Measurements from ENCODE around the gene OVCA2. TPM values are rescaled to one million over a fixed set of nuclear protein-coding genes. Genes with fewer than 3 reads are reported as not detected.

The OVCA2 gene
- total and polyA plus RNA-seq, 2 donors (not counting 3 experiments of a cell fraction or from before 2014, with no cell fraction given), result 41.3 to 84.2 TPM

DNA sequence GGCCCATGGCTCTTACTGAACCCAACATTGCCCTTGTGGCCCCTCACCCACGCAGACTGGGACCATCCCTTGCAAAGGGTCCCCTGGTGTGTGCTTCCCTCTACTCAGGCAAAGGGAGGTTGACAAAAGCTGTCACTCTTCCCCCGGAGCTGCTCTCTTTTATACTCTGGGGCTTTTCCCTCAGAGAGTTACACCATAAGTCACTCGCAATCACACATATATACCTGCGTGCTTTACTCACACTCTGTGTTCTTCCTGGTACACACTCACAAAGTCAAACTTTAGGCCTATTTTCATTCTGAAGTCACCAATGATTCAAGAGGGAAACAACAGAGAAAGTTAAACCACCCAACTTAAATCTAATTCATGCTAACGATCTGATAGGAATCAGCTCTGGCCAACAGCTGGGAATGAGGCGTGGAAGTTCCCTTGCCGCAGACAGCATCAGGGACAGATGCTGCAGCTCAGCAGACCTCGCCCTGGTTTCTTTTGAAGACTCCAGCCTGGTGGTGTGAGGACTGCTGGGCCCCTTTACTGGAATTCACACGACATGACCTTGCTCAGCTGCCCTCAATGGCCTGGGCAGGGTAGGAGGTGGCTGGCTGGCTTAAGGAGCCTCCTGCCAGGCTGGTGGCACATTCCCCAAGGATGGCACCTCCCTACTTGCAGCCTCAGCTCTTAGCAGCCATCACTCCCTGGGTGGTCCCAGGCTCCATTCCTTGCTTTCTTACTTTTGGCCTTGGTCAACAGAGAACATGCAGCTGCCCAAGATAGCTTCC, 40.4 kb downstream of the OVCA2 start:
- Histone ChIP-seq H4K20me1 (replicated peaks; ENCODE audit: control insufficient read depth, extremely low read depth, insufficient read depth, low read length) (no peaks in the 10 kb centered on the region), H3K9me3 (replicated peaks; ENCODE audit: control insufficient read depth, insufficient read depth, low read length) (no peaks in the 10 kb centered on the region), H3K27ac (ENCODE audit: insufficient read depth, low read depth, low read length) (no peak overlapping the region), H3K9ac (replicated peaks; ENCODE audit: extremely low read depth, insufficient read depth, low read length) (no peak overlapping the region), H3K4me3 (replicated peaks in 1 of 3; ENCODE audit: insufficient read depth in 1 of 3, low read depth in 1 of 3, low read length in 3 of 3) (no peak overlapping the region), H3K4me1 (ENCODE audit: control insufficient read depth, extremely low read depth, insufficient read depth, low read length) (peaks cover 33% of the 10 kb centered on the region), H3K4me2 (ENCODE audit: insufficient read depth, low read length) (no peak overlapping the region), H3K36me3 (ENCODE audit: control insufficient read depth in 2 of 2, extremely low read depth in 1 of 2, insufficient read depth in 2 of 2, low read length in 2 of 2) (peaks cover 3 to 17% of the 10 kb centered on the region in 2 experiments), H3K27me3 (ENCODE audit: control insufficient read depth in 2 of 2, insufficient read depth in 2 of 2, low read length in 2 of 2) (no peaks in the 10 kb centered on the region), H3K79me2 (ENCODE audit: control insufficient read depth, insufficient read depth, low read length) (no peaks in the 10 kb centered on the region), H3K9me1 (replicated peaks; ENCODE audit: control insufficient read depth, extremely low read depth, insufficient read depth, low read length) (no peaks in the 10 kb centered on the region), H2AFZ (ENCODE audit: low read depth, low read length) (no peak overlapping the region)
- FAIRE-seq (no peak), DNase-seq (ENCODE audit: low read depth, low spot score) (no peak)
- TF ChIP-seq JUN (IDR thresholded peaks at IDR 0.05; ENCODE audit: borderline replicate concordance, insufficient read depth, insufficient read length, low read depth) (no peak), EZH2 (IDR thresholded peaks at IDR 0.05; ENCODE audit: borderline replicate concordance, low read depth, low read length, severe bottlenecking) (no peak), MYC (IDR thresholded peaks at IDR 0.05; ENCODE audit: low read depth, low read length) (no peak), CTCF (IDR thresholded peaks at IDR 0.05; ENCODE audit: extremely low read depth in 1 of 2, insufficient read depth in 1 of 2, low read depth in 1 of 2, low read length in 2 of 2) (no peak), GATA2 (IDR thresholded peaks at IDR 0.05; ENCODE audit: insufficient read depth, insufficient read length, low read depth, low read length) (no peak), POLR2AphosphoS5 (IDR thresholded peaks at IDR 0.05; ENCODE audit: insufficient read depth, low read depth, low read length) (no peak), FOS (IDR thresholded peaks at IDR 0.05; ENCODE audit: borderline replicate concordance, insufficient read depth, low read length) (no peak), POLR2A (IDR thresholded peaks at IDR 0.05; ENCODE audit: low read depth, low read length) (no peak)
- TF ChIP-seq, protein P1, sequence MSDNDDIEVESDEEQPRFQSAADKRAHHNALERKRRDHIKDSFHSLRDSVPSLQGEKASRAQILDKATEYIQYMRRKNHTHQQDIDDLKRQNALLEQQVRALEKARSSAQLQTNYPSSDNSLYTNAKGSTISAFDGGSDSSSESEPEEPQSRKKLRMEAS (IDR thresholded peaks at IDR 0.05; ENCODE audit: insufficient read depth, insufficient read length), result no peak
- intact Hi-C loops (cut with micrococcal nuclease), result no loop called here
- POLR2A ChIA-PET, result interaction anchor here (0.5 kb wide), 1 partner anchor 129 kb away, joined by 3 read pairs; no protein-coding TSS in a partner anchor
- CTCF ChIA-PET, result interaction anchor here (1.0 to 2.3 kb wide), 6 partner anchors 9 to 163 kb away, joined by 3 to 14 read pairs (median 5); no protein-coding TSS in a partner anchor
- dilution Hi-C loops (cut with MboI; ENCODE audit: extremely low pct_ligation_motif_present, low sequenced_read_pairs), result no loop called here
- BruUV-seq (replicated peaks), result no TSS peak

Data from endothelial cell of umbilical vein (primary cell).